HG03159 (cell line): ENCODE results near the gene FN3K.

Source experiments
- ATAC-seq: cut with Tn5 transposase; IDR thresholded peaks from one replicate; pipeline ENCODE4 v1.9.1; 2021; ENCODE audit warnings: mild to moderate bottlenecking, moderate library complexity; ENCODE audit not compliant: unreplicated experiment

The FN3K gene

DNA sequence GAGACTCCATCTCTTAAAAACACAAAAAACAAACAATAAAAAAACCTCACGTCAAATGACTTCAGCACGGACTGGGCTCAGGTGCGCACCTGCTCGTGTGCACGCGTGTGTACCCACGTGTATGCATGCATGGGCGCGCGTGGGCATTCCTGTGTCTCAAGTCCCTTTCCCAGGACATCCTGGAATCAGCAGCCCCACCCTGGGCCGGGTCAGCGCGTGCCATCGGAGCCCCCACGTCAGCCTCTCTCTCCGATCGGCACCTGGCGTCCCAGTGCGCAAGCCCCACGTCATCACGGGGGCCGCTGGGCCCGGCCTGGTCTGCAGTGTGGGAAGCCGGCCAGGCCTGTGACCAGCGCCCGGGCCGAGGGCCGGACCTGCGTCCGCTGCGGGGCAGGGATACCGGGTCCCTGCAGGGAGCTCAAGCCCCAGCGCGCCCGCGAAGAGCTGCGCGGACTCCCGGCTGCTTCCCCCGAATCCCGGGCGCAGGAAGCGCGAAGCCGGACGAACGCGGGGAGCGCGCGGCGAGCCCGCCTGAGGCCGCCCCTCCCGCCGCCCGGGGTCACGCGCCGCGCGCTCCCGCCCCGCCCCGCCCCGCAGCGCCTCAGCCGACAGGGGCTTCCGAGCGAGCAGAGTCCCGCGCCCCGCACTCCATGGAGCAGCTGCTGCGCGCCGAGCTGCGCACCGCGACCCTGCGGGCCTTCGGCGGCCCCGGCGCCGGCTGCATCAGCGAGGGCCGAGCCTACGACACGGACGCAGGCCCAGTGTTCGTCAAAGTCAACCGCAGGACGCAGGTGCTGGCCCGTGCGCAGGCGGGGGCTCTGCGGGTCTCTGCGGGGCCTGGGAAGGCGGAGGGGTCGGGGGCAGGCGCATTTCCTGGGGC lies at the start of gene FN3K:
FN3K (plus strand) TSS at position 629 of the 880 bp plus-strand sequence; CDS start at position 651, 22 bp downstream.
- no peak for ATAC-seq

DNA sequence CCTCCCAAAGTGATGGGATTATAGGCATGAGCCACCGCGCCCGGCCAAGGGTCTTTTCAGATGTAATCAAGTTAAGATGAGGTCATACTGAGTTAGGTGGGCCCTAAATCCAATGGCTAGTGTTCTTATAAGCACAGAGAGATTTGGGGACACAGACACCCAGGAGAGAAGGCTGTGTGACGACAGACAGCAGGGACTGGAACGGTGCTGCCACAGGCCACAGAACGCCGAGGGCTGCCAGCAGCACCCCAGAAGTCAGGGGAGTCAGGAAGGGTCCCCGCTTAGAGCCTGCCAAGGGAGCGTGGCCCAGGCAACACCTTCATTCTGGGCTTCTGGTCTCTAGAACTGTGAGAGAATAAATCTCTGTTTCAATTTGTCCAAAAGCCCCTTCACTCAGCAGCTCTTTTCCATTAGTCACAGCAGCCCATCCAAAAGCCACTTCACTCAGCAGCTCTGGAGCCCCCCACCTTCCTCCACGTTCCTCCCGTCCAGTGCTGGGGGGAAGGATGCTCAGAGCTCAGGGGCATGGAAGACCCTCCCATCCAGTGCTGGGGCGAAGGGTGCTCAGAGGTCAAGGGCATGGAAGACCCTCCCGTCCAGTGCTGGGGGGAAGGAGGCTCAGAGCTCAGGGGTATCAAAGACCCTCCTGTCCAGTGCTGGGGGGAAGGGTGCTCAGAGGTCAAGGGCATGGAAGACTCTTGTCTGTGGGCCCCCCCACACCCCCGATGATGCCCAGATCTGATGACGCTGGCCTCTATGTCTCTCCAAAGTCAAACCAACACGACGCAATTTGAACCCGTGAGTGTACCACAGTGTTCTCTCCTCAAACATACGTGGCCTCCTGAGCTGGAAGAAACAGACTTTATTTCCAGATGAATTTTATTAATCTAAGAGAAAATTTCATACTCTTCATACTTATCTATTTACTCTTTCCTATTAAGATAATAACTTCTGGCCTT lies 48.8 kb upstream of the FN3K start:
- ATAC-seq: no peak

DNA sequence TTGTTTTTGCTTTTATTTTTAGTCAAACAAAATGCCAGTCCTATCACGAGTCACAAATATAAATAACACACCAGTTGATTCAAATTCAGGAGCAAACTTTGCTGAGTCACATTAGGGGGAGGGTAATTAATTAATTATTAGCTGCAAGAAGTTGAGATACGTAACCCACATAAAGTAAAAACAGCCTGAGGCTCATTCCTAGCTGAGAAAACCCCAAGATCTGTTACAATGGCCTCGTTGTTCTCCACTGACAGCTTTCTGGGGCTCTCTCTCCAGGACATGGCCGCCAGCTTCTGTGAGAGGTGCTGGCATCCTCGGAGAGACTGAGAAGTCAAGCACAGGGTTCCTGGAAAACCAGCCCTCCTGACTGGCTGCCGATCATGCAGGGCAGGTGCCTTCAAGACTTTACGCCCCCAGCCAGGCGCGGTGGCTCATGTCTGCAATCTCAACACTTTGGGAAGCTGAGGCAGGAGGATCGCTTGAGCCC lies 48.0 kb upstream of the FN3K start:
- ATAC-seq: no peak

DNA sequence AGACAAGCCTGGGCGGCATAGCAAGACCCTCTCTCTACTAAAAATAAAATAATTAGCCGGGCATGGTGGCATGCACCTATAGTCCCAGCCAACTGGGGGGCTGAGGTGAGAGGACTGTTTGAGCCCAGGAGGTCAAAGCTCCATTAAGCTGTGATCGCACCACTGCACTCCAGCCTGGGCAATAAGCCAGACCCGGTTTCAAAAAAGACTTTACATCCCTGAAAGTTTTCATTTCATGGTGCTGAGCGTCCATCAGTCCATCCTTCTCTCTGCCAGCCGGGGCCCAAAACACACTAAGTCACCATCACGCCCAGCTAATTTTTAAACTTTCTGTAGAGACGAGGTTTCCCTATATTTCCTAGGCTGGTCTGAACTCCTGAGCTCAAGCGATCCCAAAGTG lies 47.5 kb upstream of the FN3K start:
- no peak for ATAC-seq

- ATAC-seq: no peak
Observed at GRCh38 chr17:82689077-82689476, 46.3 kb upstream of the FN3K start.

- ATAC-seq: no peak
Observed at GRCh38 chr17:82690786-82691489, 44.5 kb upstream of the FN3K start.

- ATAC-seq: no peak
Observed at GRCh38 chr17:82691714-82692113, 43.7 kb upstream of the FN3K start.

GRCh38 chr17:82692268-82692667 lies 43.1 kb upstream of the FN3K start:
- no peak for ATAC-seq

DNA sequence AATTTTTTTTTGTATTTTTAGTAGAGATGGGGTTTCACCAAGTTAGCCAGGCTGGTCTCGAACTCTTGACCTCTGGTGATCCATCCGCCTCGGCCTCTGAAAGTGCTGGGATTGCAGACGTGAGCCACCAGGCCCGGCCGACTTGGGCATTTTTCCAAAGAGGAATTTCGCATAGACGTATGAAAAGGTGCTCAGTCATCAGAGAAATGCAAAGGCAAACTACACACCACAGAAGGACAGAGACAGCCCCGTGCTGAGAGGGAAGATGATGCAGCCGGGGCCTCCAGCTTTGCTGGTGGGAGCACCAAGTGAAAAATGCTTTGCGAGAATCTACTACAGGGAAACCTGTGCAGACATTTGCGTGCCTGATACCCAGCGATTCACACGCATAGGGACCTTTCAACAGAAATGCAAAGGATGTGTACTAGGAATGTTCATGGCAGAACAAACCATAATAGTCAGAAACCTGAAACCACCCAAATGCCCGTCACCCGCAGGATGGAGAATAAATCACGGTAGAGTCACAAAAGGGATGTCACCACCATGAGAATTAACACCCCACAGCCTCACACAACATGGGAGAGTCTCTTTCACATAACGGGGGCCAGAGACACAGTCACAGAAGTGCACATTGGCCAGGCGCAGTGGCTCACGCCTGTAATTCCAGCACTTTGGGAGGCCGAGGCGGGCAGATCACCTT lies 42.1 kb upstream of the FN3K start:
- no peak for ATAC-seq

GRCh38 chr17:82694647-82695046 lies 40.8 kb upstream of the FN3K start:
- no peak for ATAC-seq

GRCh38 chr17:82696259-82696658 lies 39.2 kb upstream of the FN3K start:
- no peak for ATAC-seq

DNA sequence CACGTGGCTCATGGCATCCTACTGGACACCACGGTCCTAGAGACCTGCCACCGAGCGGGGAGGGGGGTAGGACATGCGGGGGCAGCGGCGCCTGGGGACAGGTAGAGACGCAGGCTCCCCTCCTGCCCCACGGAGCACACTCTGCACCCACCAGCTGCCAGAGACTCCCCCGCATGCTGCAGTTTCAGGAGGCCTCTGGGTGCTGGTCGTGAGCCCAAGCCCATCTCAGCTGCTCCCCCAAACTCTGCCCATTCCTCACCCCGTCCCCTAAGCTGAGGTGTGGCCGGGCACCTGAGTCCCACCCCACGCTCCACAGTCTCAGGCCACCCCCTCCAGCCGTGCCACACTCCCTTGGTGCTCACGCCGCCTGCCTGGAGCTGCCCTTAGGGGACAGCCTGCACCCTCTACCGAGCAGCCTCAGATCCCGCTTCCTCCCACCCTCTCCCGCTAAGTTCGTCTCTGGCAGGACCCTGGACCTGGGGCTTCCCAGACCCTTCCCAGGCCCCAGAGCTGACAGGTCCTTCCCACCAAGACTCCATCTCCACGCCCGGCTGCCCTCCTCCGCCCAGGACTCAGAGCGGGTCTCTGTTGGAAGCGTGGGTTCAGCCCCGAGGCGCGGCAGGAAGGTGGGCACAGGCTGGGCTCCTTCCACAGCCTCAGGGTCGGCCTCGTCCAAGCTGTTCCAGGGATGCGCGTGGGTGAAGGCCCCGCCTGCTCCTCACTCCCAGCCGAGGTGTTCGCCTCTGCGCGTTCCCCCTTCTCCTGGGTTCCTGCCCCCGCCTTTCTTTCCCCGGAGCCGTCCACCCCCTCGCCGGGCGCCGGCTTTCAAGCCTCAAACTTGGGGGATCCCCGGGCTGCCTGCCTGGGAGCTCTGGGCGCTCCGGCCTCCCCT lies 38.3 kb upstream of the FN3K start:
- ATAC-seq: no peak

- ATAC-seq: no peak
Observed at GRCh38 chr17:82697808-82698064, 37.7 kb upstream of the FN3K start.

DNA sequence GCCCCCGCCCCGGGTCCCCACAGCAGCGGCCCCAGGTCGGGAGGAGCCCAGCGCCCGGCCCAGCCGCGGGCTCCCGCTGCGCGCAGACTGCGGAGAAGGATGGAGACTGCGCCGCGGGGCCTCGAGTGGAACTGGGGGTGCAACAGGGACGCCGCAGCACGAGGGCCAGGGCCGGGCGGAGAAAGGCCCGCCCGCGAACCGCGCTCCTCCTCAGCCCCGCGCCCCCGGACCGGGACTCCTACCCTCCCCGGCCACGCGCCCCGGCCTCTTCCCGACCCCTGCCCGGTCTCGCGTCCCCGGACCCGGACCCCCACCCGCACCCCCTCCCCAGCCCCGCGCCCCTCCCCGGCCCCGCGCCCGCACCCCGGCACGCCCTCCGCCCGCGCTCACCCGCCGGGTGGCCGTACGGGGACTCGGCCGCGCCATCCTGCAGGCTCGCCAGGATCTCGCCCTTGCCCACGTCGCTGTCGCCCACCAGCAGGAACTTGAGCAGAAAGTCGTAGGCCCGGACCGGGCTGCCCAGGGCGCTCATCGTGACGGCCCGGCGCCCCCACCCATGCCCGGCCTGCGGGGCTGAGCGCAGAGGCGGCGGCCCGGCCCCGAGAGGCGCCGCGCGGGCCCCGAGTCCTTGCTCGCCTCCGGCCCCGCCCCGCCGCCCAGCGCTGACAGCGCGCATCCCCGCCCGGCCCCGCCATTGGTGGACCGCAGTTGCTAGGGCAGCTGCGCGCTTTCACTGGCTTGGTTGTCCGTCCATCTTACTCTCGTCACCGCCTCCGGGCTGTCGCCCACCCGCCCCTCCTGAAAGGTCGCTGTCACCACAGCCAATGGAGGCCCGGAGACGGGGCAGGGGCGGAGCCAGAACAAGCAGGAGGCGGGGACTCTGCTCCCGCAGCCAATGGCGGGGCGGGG lies 37.1 kb upstream of the FN3K start, which contains the start of gene RAB40B:
RAB40B (minus strand) TSS at position 634 of the 909 bp plus-strand sequence; CDS start at position 532, 102 bp downstream.
- peak; percentile 97 for ATAC-seq

DNA sequence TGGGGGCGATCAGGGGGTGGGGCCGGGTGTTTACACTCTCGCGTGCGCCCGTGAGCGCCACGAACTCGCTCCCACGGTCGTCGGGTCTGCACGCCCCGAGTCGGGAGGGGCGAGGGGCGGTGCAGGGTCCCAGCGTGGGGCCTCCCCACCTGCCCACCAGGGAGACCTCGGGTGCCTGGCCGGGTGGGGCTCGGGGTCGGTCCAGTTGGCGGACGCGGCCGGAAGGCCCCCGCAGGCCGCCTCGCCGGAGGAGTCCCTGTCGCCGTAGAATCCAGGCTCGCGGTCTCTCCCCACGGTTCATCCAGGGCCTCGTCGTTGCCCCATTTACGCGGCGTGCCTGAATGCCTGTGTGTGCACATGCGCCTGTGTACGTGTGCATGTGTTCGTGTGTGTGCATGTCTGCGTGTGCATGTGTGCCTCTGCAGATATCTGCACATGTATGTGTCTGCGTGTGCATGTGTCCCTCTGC lies 36.4 kb upstream of the FN3K start:
- peak; percentile 11 for ATAC-seq

DNA sequence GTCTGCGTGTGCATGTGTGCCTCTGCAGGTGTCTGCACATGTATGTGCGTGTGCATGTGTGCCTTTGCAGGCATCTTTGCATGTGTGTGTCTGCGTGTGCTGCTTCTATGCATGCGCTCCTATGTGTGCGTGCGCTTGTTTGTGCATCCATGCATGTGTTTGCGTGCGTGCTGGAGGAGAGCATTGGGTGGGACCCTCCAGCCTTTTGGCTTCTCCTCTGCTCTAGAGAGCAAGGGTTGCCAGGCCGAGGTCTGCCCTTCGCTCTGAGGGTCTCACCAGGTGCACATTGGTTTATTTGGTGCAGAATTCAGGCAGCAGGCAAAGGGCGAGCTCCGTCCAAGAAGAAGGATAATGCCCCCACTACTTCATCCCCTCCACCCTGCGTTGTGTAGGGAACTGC lies 35.9 kb upstream of the FN3K start:
- ATAC-seq: no peak

DNA sequence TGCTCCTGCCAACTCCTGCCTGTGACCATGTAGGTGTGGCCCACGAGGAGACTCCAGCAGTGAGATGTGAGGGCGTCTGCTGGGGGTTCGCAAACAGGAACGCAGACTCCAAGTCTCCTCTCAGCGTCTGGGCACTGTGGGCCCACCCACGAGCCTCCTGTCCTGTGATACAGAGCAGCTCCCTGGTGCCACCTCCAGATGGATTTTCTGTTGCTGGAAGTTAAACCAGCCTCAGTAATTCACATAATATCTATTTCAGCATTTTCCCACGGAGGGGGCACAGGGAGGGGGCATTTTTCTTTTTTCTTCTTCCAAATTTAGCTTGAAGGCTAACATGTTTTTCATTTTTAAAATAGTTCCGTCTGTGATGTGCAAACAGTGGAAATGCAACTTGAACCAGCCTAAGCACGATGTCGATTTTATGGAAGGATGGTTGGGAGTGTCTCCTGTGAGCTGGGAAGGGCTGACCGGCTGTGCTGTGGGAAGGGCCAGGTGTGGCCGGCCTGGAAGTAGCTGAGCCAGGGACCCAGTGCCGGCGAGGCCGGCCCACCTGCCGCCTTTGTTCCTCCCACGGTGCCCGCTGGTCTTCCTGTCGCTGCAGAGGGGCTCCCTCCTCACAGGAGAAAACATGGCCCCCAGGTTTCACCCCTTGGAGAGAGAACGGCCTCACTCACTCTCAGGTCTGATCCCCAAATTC lies 33.0 kb upstream of the FN3K start:
- no peak for ATAC-seq
